GM12864 (cell line): ENCODE results near the gene JAKMIP3.

Source experiments
- DNase-seq: peaks from one replicate; pipeline ENCODE4 v3.0.0-alpha.2; 2011; ENCODE audit warnings: low read depth
- H3K4me3 ChIP-seq: 2 replicates; pipeline ENCODE4 v1.5.1; 2011; ENCODE audit warnings: mild to moderate bottlenecking, low read depth, low read length, control low read depth
- TF ChIP-seq, protein P1 (sequence below): IDR thresholded peaks from 2 replicates; pipeline ENCODE4 v1.5.1; 2011; ENCODE audit warnings: low read depth, mild to moderate bottlenecking, moderate library complexity, low read length, control low read depth, inconsistent platforms; ENCODE audit errors: missing control alignments

JAKMIP3 gene

DNA sequence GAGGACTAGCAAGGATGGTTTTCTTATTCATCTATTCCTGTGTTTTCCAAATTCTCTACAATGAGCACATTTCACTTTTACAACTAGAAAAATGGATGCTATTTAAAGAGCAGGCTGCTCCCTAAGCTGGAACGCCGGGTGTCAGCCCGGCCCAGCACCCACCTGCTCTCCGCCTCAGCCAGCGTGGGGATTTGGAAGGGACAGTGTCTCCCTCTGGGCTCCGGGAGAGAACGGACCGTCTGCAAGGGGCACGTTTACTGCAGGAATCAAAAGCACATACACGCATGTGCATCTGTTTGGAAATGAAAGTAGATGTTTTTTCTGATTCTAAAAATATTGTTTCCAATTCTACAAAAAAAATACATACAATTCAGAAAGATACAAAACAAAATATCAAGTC, 2.3 kb upstream of the JAKMIP3 start:
- TF ChIP-seq, protein P1, sequence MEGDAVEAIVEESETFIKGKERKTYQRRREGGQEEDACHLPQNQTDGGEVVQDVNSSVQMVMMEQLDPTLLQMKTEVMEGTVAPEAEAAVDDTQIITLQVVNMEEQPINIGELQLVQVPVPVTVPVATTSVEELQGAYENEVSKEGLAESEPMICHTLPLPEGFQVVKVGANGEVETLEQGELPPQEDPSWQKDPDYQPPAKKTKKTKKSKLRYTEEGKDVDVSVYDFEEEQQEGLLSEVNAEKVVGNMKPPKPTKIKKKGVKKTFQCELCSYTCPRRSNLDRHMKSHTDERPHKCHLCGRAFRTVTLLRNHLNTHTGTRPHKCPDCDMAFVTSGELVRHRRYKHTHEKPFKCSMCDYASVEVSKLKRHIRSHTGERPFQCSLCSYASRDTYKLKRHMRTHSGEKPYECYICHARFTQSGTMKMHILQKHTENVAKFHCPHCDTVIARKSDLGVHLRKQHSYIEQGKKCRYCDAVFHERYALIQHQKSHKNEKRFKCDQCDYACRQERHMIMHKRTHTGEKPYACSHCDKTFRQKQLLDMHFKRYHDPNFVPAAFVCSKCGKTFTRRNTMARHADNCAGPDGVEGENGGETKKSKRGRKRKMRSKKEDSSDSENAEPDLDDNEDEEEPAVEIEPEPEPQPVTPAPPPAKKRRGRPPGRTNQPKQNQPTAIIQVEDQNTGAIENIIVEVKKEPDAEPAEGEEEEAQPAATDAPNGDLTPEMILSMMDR: no peak
- DNase-seq: no peak
- no peak overlapping the region for H3K4me3 ChIP-seq

DNA sequence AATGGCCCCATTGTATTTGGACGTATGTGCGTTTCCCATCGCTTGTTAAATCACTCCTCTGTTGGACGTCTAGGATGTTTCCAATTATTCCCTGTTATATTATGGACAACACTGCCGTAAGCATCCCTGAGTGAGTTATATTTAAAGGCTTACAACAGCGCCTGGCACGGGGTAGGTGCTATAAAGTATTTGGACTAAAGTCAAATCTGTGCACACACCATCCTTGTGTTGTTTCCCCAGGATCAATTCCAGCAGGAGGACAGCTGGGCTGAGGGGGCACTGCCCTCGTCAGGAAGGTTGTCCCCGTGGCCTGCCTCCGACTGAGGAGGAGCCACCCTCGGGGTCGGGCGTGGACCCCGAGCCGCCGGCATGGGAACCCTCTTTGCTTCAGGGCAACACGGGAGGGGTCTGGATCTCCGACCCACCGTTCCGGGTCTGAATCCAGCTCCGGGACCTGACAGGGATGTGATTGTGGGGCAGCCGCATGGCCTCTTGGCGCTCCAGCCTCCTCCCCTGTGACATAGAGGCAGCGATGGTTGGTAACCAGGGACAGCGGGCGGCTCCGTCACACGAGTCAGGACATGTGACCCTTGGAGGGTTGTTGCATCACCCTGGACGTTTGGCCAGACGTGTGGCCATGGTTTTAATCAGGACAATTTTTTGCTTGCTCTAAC, 1.5 kb upstream of the JAKMIP3 start:
- no peak for DNase-seq
- H3K4me3 ChIP-seq: no peak overlapping the region
- TF ChIP-seq, protein P1: no peak

DNA sequence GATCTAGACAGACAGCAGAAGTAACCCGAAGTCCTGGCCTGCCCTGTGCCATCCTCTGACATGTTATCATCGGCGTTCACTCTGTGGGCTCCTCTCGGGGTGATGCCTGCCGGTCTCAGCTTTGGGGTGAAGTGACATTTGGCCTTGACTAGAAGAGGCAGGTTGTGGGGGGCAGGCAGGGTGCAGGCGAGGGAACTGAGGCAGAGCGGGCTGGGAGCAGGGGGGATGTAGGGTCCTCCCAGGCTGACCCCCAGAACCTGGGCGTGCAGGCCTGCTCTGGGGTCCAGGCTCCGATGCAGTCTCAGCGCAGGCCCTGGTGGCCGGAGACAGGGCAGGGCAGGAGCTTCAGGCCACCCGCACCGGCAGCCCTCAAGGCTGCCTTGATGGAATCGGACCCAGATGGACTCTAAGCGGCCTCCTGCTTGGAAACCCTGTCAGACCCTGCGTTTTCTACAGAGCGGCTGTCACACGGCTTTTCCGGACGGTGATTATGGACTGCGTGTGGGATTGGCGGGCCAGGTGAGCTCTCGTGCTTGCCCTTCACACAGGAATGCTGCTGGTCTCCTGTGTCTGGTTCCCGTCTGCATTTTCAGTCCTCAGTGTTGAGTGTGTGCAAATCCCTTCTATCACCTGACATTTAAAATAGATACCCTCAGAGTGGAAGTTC, 842 bp upstream of the JAKMIP3 start:
- H3K4me3 ChIP-seq: no peak overlapping the region
- no peak for DNase-seq
- TF ChIP-seq, protein P1: no peak

GRCh38 chr10:132066186-132066585, 440 bp downstream of the JAKMIP3 start:
- DNase-seq: no peak
- H3K4me3 ChIP-seq: no peak overlapping the region
- TF ChIP-seq, protein P1: no peak

- TF ChIP-seq, protein P1: no peak
- DNase-seq: no peak
- no peak overlapping the region for H3K4me3 ChIP-seq
Measured at GRCh38 chr10:132066812-132067211, 1.1 kb downstream of the JAKMIP3 start.

DNA sequence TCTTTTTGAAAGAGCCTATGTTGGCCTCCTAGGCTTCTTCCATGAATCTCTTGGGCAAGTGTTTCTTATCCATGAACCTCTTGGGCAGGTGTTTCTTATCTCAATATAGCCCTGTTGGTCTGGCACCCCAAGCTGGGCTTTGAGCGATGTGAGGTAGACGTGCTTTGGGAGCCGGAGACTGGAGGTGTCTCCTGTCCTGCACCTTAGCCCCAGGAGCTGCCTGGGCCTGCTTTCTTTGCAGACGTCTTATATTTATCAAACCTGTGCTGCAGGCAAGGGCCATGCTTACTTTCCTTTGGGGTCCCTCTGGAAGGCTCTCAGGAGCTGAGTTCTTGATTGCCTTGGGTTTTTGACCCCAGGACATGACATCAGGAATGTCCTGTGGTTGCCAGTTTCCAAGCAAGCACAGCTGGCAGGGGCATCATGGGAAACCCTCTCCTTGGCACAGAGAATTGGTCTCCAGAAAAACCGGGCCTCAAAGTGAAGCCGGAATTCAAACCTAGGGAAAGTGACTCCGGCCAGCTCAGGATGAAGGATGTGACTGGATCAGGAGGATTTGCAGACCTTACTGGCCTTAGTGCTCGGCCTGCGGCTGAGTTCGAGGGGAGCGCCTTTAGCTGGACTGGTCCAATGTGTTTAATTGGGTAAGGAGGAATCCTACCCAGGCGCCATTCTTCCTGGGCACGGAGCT, 2.8 kb downstream of the JAKMIP3 start:
- DNase-seq: no peak
- TF ChIP-seq, protein P1: no peak
- no peak overlapping the region for H3K4me3 ChIP-seq
